GM12801 (cell line): ENCODE results near the gene TRPM1.

Source experiments
- TF ChIP-seq, protein P1 (sequence below): IDR thresholded peaks from one replicate; pipeline ENCODE4 v1.5.1; 2011; ENCODE audit warnings: control low read depth; ENCODE audit not compliant: insufficient read length; ENCODE audit errors: extremely low read depth

Gene TRPM1

DNA sequence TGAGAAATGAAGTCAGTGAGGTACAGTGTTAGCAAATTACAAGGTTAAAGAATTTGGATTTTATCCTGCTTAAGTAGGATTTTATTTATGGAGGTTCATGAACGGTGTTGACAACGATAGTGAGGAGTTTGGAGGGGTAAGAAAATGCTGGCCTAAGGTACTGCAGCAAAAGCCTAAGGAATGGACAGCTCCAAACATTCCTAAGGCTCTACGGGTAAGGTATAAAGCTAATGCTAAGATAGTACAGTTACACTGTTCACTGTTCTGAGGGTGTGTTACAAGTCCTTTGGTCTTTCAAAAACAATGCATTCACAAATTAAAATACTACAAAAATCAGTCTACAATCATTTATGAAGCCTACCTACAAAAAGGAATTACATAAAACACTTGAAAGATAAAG is 117.4 kb downstream of the TRPM1 start:
- TF ChIP-seq, protein P1, sequence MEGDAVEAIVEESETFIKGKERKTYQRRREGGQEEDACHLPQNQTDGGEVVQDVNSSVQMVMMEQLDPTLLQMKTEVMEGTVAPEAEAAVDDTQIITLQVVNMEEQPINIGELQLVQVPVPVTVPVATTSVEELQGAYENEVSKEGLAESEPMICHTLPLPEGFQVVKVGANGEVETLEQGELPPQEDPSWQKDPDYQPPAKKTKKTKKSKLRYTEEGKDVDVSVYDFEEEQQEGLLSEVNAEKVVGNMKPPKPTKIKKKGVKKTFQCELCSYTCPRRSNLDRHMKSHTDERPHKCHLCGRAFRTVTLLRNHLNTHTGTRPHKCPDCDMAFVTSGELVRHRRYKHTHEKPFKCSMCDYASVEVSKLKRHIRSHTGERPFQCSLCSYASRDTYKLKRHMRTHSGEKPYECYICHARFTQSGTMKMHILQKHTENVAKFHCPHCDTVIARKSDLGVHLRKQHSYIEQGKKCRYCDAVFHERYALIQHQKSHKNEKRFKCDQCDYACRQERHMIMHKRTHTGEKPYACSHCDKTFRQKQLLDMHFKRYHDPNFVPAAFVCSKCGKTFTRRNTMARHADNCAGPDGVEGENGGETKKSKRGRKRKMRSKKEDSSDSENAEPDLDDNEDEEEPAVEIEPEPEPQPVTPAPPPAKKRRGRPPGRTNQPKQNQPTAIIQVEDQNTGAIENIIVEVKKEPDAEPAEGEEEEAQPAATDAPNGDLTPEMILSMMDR, result no peak

DNA sequence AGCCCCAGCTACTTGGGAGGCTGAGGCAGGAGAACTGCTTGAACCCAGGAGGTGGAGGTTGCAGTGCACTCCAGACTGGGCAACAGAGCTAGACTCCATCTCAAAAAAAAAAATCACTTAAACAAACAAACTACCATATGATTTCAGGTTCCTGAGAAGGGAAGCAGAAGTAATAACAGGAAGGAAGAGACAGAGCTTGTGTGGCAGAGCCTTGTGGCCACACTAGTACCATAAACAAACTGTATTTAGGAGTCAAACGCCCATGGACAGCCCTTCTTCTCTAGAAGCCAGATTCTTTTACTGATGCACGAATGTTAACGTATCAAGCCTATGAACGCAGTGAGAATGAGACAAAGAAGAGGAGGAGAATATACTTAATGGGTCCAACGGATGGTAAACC is 122.1 kb downstream of the TRPM1 start:
- TF ChIP-seq, protein P1, result no peak

DNA sequence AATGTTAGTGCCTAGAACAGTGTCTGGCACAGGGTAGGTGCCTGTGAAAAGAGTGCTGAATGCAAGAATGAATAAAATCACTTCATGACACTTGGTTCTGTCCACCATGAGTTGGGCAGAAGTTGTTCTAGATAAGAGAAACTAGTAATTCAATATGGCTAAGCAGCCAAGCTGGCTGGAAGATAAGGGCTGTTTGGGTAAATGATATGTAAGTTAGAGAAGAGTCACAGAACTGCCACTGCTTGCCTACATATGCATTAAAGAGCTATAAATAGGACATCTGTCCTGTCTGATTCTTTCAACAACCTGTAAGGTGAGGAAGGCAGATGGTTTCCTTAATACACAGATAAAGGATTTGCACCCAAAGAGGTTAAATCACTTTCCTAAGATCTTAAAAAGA is 123.2 kb downstream of the TRPM1 start:
- TF ChIP-seq, protein P1, result no peak

DNA sequence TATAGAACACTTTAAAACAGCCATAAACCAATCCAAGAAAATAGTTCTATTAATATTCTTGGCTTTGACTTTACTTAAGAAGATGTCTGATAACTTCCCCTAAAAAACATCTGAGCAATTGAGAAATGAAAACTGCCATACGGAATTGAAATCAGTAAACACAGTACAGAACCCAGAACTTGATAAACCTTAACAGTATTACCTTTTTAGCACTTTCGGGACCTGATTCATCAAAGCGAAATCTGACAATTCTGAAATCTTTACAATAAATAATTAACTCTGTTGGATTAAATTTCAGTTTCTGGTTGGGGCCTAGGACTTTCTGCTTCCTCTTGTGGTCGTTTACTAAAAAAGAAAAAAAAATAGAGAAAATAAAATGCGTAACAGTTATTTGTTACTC is 127.4 kb downstream of the TRPM1 start:
- TF ChIP-seq, protein P1, result no peak

DNA sequence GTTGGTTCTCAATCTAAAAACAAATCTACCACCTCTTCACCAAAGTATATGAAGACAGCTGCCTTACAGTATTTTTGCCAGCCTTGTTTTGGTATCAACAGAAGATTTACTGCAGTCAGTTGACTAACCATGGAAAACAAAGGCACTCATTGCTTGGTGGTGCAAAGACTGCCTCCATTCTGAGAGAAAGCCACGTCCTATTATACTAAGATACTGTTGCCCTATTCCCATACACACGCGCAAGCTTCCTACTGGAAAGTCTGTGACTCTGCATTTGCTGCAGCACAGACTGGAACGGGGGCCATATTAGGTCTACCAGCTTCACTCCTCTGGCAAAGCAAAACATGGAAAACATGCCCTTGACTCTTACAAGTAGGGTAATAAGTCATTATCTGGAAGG is 128.1 kb downstream of the TRPM1 start:
- TF ChIP-seq, protein P1, result no peak

DNA sequence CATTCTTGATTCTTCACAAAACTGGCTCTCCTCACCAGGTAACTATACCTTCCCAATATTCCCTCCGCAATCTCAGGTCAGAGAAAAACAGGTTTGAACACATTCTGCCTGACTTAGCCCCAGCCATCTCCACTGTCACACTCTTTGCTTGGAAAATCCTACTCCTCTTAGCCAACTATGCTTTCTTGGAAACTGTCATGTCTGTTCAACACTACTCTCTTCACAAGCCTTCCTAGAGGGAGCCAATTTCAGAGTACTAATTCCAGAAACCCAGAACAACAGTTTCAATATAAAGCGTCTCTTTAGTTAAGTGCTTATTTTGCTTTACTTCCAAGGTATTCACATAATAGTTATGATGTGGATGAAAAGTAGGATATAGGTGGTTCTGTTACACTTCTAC is 131.8 kb downstream of the TRPM1 start:
- TF ChIP-seq, protein P1, result no peak

DNA sequence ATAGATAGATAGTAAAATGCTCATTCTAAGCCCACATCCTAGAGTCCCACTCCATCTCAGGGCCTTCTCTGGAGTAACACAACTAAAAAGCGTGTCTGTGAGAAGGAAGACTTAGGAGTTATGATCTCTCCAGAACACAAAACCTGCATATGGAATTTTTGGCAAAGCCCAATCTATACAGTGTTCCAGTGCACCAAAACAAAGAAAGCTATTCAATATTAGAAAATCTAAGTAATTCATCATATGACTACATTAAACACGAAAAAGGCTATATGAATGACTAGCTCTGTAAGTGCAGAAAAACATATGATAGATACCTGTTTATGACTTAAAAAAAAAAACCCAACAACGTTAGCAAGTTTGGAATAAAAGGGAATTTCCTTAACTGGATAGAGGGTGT is 137.8 kb downstream of the TRPM1 start:
- TF ChIP-seq, protein P1, result no peak

DNA sequence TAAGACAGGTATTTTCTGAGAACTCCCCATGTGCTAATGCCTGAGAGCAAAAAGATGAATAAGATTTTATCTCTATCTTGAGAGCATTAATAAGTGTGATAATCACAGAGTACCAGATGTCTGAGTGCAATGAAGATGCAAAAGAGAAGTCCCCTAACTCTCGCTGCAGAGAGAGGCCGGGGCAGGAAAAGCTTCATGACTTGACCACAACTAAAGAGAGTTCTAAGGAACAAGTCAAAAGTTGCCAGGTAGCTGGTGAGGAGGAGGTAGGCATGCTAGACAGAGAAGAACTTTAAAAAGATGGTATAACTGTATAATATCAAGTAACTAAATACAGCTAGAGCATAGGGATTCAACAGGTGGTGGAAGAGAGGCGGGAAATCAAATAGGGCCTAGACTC is 138.9 kb downstream of the TRPM1 start:
- TF ChIP-seq, protein P1, result no peak
